ENCODE data around the gene GOLPH3.
"Not testable (repeated sequence)": the region's sequence is repeated elsewhere in the genome, so short reads cannot be mapped to it uniquely, and the experiment has no call there.

GRCh38 chr5:32172186-32172911, 1.8 kb downstream of the GOLPH3 start:
- TF ChIP-seq CTCF (conservative IDR thresholded peaks at IDR 0.05 in 1 of 2, IDR thresholded peaks at IDR 0.05 in 1 of 2; ENCODE audit: extremely low read depth in 1 of 2, insufficient read depth in 1 of 2, low read depth in 1 of 2, low read length in 2 of 2); EZH2 (IDR thresholded peaks at IDR 0.05; ENCODE audit: borderline replicate concordance, low read length): not testable (repeated sequence)

Data from mammary epithelial cell (primary cell).